Mucosa of stomach (tissue), 1 donor: ENCODE results near the gene S100A12.

Source experiments
- H3K27me3 ChIP-seq: one replicate; pipeline ENCODE4 v1.7.0; 2013; ENCODE audit warnings: mild to moderate bottlenecking, low read length; ENCODE audit not compliant: control insufficient read depth, insufficient read depth
- H3K36me3 ChIP-seq: one replicate; pipeline ENCODE4 v1.7.0; 2013; ENCODE audit warnings: low read length; ENCODE audit not compliant: control insufficient read depth, insufficient read depth
- H3K4me1 ChIP-seq: one replicate; pipeline ENCODE4 v1.7.0; 2013; ENCODE audit warnings: mild to moderate bottlenecking, low read length; ENCODE audit not compliant: control insufficient read depth, insufficient read depth
- H3K4me3 ChIP-seq: one replicate; pipeline ENCODE4 v1.7.0; 2013; ENCODE audit warnings: low read length
- H3K9ac ChIP-seq: one replicate; pipeline ENCODE4 v1.7.0; 2013; ENCODE audit warnings: mild to moderate bottlenecking, low read length, moderate library complexity
- H3K9me3 ChIP-seq: one replicate; pipeline ENCODE4 v1.7.0; 2013; ENCODE audit warnings: mild to moderate bottlenecking, low read length, moderate library complexity; ENCODE audit not compliant: control insufficient read depth
- donor health status: Pancreatic carcinoma.

The S100A12 gene

GRCh38 chr1:153404086-153404635 is 28.7 kb upstream of the S100A12 start:
- H3K4me3 ChIP-seq = no peak overlapping the region
- no peaks in the 10 kb centered on the region for H3K9me3 ChIP-seq
- no peaks in the 10 kb centered on the region for H3K27me3 ChIP-seq
- H3K4me1 ChIP-seq = no peaks in the 10 kb centered on the region
- H3K9ac ChIP-seq = no peak overlapping the region
- H3K36me3 ChIP-seq = no peaks in the 10 kb centered on the region

- H3K4me1 ChIP-seq = no peaks in the 10 kb centered on the region
- H3K9ac ChIP-seq = no peak overlapping the region
- no peak overlapping the region for H3K4me3 ChIP-seq
- no peaks in the 10 kb centered on the region for H3K36me3 ChIP-seq
- no peaks in the 10 kb centered on the region for H3K9me3 ChIP-seq
- H3K27me3 ChIP-seq = no peaks in the 10 kb centered on the region
These were observed 28.1 kb upstream of the S100A12 start for GRCh38 chr1:153403421-153404085.

- H3K9me3 ChIP-seq = no peaks in the 10 kb centered on the region
- no peaks in the 10 kb centered on the region for H3K27me3 ChIP-seq
- no peaks in the 10 kb centered on the region for H3K36me3 ChIP-seq
- no peak overlapping the region for H3K4me3 ChIP-seq
- H3K9ac ChIP-seq = no peak overlapping the region
- no peaks in the 10 kb centered on the region for H3K4me1 ChIP-seq
These were observed 26.8 kb upstream of the S100A12 start for GRCh38 chr1:153402226-153402625.

- H3K9me3 ChIP-seq = no peaks in the 10 kb centered on the region
- no peak overlapping the region for H3K9ac ChIP-seq
- H3K36me3 ChIP-seq = no peaks in the 10 kb centered on the region
- no peak overlapping the region for H3K4me3 ChIP-seq
- H3K4me1 ChIP-seq = no peaks in the 10 kb centered on the region
- no peaks in the 10 kb centered on the region for H3K27me3 ChIP-seq
These were observed 26.0 kb upstream of the S100A12 start for GRCh38 chr1:153401461-153401860.

GRCh38 chr1:153400244-153400643 is 24.8 kb upstream of the S100A12 start:
- no peak overlapping the region for H3K9ac ChIP-seq
- no peaks in the 10 kb centered on the region for H3K36me3 ChIP-seq
- H3K4me3 ChIP-seq = no peak overlapping the region
- no peaks in the 10 kb centered on the region for H3K9me3 ChIP-seq
- no peaks in the 10 kb centered on the region for H3K4me1 ChIP-seq
- H3K27me3 ChIP-seq = no peaks in the 10 kb centered on the region

- H3K27me3 ChIP-seq = no peaks in the 10 kb centered on the region
- H3K4me1 ChIP-seq = no peaks in the 10 kb centered on the region
These were observed 24.1 kb upstream of the S100A12 start for GRCh38 chr1:153399401-153400055.

GRCh38 chr1:153397924-153398651 is 22.7 kb upstream of the S100A12 start:
- H3K4me3 ChIP-seq = no peak overlapping the region
- no peaks in the 10 kb centered on the region for H3K9me3 ChIP-seq
- H3K4me1 ChIP-seq = no peaks in the 10 kb centered on the region
- no peak overlapping the region for H3K9ac ChIP-seq
- H3K36me3 ChIP-seq = no peaks in the 10 kb centered on the region
- no peaks in the 10 kb centered on the region for H3K27me3 ChIP-seq

More at GRCh38 chr1:153399401-153400055, 24.1 kb upstream of the S100A12 start:
- H3K4me3 ChIP-seq = no peak overlapping the region
- H3K9me3 ChIP-seq = no peaks in the 10 kb centered on the region
- no peaks in the 10 kb centered on the region for H3K36me3 ChIP-seq
- no peak overlapping the region for H3K9ac ChIP-seq

GRCh38 chr1:153397051-153397923 is 21.9 kb upstream of the S100A12 start:
- Histone ChIP-seq H3K9ac (no peak overlapping the region), H3K9me3 (no peaks in the 10 kb centered on the region), H3K27me3 (no peaks in the 10 kb centered on the region), H3K4me3 (no peak overlapping the region), H3K4me1 (no peaks in the 10 kb centered on the region), H3K36me3 (no peaks in the 10 kb centered on the region)

- H3K9ac ChIP-seq = no peak overlapping the region
- no peaks in the 10 kb centered on the region for H3K4me1 ChIP-seq
- no peaks in the 10 kb centered on the region for H3K27me3 ChIP-seq
- H3K36me3 ChIP-seq = no peaks in the 10 kb centered on the region
- no peaks in the 10 kb centered on the region for H3K9me3 ChIP-seq
- H3K4me3 ChIP-seq = no peak overlapping the region
These were observed 21.0 kb upstream of the S100A12 start for GRCh38 chr1:153396461-153396860.

- Histone ChIP-seq H3K4me1 (no peaks in the 10 kb centered on the region), H3K4me3 (no peak overlapping the region), H3K9me3 (no peaks in the 10 kb centered on the region), H3K36me3 (no peaks in the 10 kb centered on the region), H3K27me3 (no peaks in the 10 kb centered on the region), H3K9ac (no peak overlapping the region)
These were observed 20.4 kb upstream of the S100A12 start for GRCh38 chr1:153395776-153396175.

- Histone ChIP-seq H3K4me1 (no peaks in the 10 kb centered on the region), H3K27me3 (no peaks in the 10 kb centered on the region), H3K36me3 (no peaks in the 10 kb centered on the region), H3K9me3 (no peaks in the 10 kb centered on the region), H3K4me3 (no peak overlapping the region), H3K9ac (no peak overlapping the region)
These were observed 19.8 kb upstream of the S100A12 start for GRCh38 chr1:153395136-153395685.
